GM12892 (cell line): ENCODE results near the gene DLGAP1.

Source experiments
- DNase-seq: peaks from one replicate; pipeline ENCODE4 v3.0.0; 2011; ENCODE audit not compliant: insufficient read length
- FAIRE-seq: peaks from 2 replicates; lab custom pipeline; 2011; peaks lifted over from hg19 to GRCh38; lab: Jason Lieb, UNC
- POLR2A ChIP-seq: IDR thresholded peaks from 2 replicates; pipeline ENCODE4 v1.6.1; 2011; ENCODE audit warnings: low read depth, low read length, control low read depth
- POLR2AphosphoS5 ChIP-seq: IDR thresholded peaks from 2 replicates; pipeline ENCODE4 v1.6.1; 2011; ENCODE audit warnings: low read depth, low read length, control low read depth
- TAF1 ChIP-seq: IDR thresholded peaks from 2 replicates; pipeline ENCODE4 v1.6.1; 2011; ENCODE audit warnings: low read depth, mild to moderate bottlenecking, control low read depth, low read length, borderline replicate concordance

The DLGAP1 gene

DNA sequence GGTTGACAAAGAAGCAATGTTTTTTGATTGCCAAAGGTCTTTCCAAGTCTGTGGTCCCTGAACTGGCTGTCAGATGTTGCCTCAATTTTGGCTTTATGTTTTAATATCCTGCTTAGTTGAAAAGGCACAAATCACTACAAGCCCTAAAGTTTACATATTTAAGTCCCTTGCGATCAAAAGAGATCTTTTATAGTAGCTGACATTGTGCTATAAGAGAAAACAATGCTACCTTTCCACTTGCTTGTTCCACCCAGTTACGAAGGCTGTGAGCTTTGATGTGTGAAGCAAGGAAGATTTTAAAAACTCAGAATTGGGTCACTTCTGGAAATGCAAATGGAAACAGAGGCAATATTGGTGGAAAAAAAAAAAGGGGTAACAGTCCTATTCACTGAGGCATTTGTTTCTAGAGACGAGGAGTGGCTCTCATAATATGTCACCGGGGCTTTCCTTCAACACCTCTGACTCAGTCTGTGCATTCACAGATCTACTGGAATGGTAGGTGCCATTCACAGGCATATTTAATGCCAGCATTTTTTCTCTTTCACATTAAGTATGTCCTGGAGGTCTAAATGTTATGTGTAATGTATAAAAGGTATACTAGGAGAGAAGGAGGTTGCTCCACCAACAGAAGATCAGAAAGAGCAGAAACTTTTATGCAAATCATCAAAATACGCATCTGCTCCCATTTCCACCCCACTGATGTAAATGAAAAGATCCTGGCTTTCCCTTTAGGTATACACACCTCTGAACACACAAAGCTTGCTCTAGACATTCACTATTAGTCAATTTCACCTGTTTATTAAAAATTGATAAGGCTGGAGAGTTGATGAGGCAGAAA lies 913.3 kb downstream of the DLGAP1 start:
- DNase-seq (no peak), FAIRE-seq (no peak)
- TF ChIP-seq POLR2A (no peak), TAF1 (no peak), POLR2AphosphoS5 (no peak)

DNA sequence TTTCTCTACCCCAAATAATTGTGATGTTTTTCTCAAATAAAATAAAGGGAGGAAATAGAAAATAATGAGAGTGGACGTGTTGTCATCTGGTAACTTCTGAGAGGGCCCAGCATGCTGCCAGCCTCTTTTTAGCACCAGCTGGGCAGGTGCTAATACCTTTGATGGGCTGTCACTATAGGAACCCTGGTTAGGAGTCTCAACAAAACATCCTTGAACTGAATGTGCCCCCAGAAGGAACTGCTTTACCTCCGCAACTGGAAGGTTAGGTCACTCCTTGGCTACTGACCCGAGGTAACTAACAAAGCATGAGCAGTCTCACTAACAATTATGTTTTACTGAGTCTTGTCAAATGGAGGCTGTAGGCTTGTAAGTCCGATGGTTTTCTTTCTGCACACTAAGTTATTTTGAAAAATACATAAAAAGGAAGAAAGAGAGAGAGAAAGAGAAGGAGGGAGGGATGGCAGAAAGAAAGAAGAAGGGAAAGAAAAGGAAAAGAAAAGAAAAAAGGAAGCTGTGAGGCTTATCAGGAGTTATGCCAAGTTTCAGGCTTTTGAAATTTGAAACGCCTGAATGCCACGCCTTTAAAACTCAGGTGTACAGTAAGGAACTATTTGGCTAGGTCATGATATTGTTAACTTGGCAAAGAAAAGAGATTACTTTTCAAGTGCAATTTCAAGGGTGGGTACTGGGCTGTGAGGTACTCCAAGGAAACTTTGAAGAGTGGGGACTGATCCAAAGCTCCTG lies 914.1 kb downstream of the DLGAP1 start:
- DNase-seq: no peak
- TF ChIP-seq POLR2AphosphoS5: no peak
- no peak for TF ChIP-seq POLR2A
- no peak for TF ChIP-seq TAF1
- FAIRE-seq: no peak

DNA sequence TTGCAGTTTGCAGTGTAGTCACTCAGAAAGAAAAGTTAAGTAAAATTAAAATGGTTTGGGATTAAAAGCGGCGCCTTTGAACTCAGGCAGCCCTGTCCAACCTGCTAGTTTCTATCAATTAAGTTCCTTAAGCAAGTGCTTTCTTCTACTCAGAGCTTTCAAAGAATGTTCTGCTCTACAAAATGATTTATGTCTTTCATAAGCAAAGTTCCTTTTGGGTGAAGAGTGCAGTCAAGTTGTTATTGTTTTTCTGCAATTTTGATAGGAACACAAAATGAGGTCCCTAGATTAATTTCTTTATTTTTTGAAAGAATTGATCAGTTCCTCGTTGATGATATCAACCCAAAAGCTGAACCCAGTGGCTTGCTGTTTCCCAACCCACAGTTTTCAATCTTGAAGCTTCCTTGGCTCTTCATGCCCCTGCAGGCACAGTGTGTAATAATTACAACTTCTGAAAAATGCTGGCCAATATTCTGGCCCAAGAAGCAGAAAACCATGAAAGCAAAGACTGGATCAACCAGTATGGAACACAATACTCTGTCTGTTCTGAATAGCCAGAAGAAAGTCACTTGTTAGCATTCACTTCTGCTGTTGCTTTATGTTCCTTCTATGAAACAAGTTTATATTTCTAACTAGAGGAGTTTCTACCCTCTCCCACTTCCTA lies 916.0 kb downstream of the DLGAP1 start:
- FAIRE-seq: no peak
- TF ChIP-seq POLR2A (no peak), POLR2AphosphoS5 (no peak), TAF1 (no peak)
- DNase-seq: no peak

DNA sequence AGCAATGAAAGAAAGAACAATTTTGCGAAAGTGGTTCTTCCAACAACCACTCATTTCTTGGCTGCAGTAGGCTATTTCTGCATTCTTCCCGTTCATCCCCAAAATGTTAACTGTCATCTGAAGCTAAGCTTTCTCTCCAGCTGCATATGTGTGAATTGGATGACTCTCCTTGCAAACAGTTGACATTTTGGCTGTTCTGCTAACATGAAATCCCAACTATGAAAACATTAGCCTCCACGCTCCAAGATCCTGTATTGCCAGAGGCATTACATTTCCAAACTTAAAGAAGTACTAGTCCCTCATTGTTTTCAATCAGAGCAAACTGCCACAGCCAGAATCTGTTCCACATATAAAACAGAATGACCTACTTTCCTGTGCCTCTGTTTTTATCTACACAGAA lies 916.7 kb downstream of the DLGAP1 start:
- no peak for FAIRE-seq
- no peak for TF ChIP-seq POLR2A
- TF ChIP-seq POLR2AphosphoS5: no peak
- TF ChIP-seq TAF1: no peak

DNA sequence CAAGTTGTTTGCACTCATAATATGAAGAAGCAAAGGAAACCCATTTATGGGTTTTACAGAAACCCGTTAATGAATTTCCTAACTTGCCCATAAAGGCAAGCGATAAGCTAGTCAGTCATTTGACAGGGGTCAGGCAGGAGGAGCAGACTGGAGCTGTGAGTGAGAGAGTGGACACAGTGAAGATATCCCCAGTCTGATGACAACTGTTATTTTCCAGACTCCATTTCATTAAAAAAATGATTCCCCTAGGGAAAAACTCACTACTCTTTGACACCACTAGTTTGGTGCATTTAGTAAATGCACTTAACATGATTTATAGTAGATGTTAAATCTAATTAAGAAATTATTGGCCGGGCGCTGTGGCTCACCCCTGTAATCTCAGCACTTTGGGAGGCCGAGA lies 924.3 kb downstream of the DLGAP1 start:
- TF ChIP-seq TAF1: no peak
- TF ChIP-seq POLR2A: no peak
- TF ChIP-seq POLR2AphosphoS5: no peak

More for the DNA sequence above, 916.7 kb downstream of the DLGAP1 start:
- DNase-seq: no peak

DNA sequence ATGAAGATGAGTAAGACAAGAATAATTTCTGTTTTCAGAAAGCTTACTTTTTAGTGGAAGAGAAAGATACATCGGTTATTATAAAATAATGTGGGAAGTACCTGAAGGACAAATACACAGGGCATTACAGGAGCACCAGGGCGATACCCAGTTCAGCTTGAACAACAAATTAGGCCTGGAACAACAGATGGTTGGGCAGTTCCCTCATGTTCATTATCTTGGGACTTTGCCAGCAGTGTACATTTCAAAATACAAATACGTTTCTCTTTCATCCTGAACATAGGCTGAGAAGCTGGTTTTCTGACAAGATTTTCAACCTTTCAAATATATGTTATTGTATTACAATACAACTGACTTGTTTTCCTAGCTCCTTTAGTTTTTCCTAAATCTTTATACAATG lies 925.5 kb downstream of the DLGAP1 start:
- no peak for TF ChIP-seq POLR2A
- no peak for TF ChIP-seq POLR2AphosphoS5
- TF ChIP-seq TAF1: no peak
- FAIRE-seq: no peak
- DNase-seq: no peak

More for the DNA sequence above, 924.3 kb downstream of the DLGAP1 start:
- no peak for DNase-seq
- FAIRE-seq: no peak

DNA sequence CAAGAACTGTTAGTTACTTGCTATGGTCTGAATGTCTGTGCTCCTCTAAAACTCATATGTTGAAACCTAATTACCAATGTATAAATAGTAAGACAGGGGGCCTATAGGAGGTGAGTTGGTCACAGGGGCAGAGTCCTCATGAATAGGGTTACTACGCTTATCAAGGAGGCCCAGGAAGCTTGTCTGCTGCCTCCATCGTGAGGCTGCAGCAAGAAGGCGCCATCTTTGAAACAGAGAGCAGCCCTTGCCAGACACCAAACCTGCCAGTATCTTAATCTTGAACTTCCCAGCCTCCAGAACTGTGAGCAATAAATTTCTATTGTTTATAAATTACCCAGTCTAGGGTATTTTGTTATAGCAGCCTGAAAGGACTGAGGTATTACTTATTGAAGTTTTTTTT lies 926.0 kb downstream of the DLGAP1 start:
- DNase-seq: no peak
- no peak for TF ChIP-seq TAF1
- FAIRE-seq: no peak

DNA sequence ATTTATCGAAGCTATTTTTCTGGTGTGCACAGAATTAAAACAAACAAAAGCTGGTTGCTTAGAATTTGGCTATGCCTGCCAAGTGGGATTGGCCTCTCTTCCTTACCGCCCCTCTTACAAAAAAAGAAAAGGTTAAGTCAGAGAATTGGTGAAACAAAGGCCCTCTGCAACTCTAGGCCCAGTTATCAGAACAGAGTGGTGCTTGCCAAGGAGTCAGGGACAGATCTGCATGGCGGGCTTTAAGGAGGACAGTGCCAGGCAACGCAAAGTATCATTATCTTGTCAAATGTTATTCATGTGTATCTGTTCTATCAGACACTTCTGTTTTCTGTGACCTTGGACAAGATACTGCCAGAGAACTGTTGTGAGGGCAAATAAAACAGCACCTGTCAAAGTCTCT lies 926.9 kb downstream of the DLGAP1 start:
- FAIRE-seq (no peak), DNase-seq (no peak)
- no peak for TF ChIP-seq POLR2A

DNA sequence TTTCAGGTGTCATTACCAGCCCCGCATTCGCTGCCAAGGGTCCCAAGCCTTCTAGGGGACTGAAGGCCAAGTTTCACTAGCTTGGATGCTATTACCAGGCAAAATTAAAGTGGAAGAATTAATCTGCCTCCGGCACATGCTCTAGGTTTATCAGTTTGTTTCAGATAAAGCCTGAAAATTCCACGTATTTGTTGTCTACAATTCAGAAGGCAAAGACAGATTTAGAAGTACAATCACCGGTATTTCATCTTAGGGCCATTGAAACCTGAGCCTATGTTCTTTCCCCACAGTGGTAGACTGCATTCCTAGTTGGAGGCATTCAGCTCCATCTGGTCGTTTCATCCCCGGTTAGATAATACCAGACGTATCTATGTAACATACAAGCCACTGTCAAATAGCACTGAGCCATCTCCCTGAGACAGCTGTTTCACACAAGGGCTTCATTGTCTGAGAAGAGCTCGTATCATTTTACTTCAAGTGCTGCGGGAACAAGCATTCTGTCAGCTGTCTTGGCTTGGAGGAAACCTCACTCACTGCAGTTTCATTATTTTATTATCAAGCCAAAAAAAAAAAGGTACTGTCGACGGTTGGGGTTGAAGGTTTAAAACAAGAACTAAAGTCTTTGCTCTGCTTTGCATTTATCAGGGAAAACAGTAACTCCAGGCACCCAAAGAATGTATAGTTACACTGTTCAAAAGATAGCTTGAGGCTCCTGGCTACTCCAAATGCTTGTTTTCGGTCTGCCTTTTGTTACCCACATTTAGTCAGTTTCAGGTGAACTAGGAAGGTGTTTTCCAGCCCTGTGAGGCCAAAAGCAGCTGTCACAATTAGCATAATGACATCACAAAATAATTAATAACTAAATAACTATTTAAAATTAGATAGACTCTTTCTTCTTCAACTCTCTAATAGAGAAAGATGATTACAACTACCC lies 928.4 kb downstream of the DLGAP1 start:
- TF ChIP-seq POLR2A (no peak), TAF1 (no peak), POLR2AphosphoS5 (no peak)
- no peak for DNase-seq
- FAIRE-seq: no peak

DNA sequence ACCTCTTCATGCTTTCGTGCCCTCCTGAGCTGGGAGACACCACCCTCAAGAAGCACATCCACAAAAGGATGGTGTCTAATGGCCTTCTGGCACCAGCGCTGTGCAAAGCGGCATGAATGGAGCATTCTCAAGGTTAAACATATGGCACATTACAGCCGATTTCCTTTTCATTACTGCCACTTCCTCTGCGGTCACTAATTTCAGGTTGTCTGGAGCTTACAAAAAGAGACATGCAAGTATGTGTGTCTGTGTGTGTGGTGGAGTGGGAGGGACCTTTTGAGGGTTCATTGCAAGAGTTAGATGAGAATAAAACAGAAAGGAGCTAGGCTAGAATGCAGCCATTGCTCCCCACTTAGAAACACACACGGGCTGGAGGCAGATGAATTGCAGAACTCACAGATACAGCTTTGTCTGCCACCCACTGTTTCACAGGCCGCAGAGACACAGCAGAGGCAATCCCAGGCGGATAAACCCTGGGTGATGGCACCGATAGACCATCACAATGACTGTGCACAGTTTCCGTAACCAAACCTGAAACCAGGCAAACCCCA lies 929.2 kb downstream of the DLGAP1 start:
- no peak for DNase-seq

DNA sequence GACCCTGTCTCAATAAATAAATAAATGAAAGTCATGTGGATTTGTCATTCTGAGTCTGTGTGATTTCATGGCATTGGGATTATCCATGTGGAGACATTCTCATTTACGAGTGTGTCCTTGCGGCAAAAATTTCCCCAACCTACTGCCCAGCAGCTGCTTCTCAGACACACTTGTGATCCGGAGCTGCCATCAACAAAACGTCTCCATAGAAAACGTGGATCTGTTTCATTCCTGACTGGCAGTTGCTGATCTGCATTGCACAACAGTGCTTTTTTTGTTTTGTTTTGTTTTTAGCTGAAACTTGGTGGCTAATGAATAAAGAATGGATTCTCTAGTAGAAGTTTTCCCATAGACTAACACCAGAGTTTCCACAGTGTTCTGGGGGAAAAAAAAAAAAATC lies 930.4 kb downstream of the DLGAP1 start:
- FAIRE-seq: no peak
- DNase-seq: no peak
- TF ChIP-seq TAF1: no peak
- TF ChIP-seq POLR2AphosphoS5: no peak
- no peak for TF ChIP-seq POLR2A

More for the DNA sequence above, 929.2 kb downstream of the DLGAP1 start:
- no peak for FAIRE-seq
- TF ChIP-seq POLR2A: no peak
- TF ChIP-seq POLR2AphosphoS5: no peak
- TF ChIP-seq TAF1: no peak
